ENCODE data around the gene SALL4.

Gene SALL4

DNA sequence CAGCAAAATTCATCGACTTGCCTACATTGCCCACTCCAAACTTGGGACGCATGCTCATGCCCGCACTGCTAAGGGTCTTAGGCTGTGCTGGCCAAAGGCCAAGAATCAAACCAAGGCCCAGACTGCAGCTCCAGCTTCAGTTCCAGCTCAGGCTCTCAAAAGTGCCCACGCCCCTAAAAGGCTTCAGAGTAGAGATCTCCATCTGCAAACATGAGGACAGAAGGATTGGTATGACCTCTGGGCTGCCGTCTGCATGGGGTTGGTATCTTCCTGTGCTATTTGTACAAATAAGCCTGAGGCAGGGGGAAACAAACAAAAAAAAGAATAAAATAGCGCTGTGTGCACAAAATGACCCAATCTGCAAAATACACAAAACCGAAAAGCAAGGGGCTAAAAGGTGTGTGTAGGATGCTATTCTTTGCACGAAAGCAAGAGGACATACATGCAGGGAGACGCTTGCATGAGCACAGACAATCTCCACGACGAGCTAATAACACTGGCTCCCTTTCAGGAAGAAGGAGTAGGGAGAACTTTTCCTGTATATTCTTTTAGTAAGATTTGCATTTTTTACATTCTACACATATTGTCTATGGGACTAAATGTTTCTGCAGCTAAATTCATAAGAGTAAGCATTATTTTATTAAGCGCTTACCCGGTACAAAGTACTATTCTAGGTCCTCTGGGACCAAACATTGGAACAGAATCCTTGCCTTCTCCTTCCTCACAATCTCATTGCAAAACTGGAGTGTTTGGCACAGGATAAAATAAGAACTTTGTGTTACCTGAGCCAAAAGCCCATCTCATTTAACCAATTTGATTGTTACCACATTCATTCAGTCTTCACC lies 67.2 kb downstream of the SALL4 start:
- DNase-seq: no peak

DNA sequence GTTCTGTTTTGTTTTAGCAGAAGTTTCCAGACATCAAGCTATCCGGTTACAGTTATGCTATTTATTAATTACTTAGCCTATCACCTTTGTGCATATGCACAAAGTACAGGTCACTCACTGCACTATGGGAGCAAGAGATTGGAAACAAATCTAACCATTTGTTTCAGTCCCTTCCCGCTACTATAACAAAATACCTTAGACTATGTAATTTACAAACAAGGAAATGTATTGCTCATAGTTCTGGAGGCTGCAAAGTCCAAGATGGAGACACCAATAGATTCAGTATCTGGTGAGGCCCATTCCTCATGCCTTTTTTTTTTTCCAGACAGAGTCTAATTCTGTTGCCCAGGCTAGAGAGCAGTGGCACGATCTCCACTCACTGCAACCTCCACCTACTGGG lies 69.3 kb downstream of the SALL4 start:
- DNase-seq: no peak
